ENCODE measurements around the gene KLHL6. TPM values are rescaled to one million over a fixed set of nuclear protein-coding genes. Genes with fewer than 3 reads are reported as not detected.

The KLHL6 gene
- total and polyA plus RNA-seq, 8 donors: 0.19 to 4.6 (median 0.31) TPM

GRCh38 chr3:183540501-183541234 is 14.8 kb downstream of the KLHL6 start:
- ATAC-seq: peak in 2 of 4 donors; percentile 22 to 58
- H3K36me3 ChIP-seq: no peaks in the 10 kb centered on the region
- H3K27me3 ChIP-seq: no peaks in the 10 kb centered on the region
- H3K4me1 ChIP-seq: no peaks in the 10 kb centered on the region
- H3K9me3 ChIP-seq: no peaks in the 10 kb centered on the region
- H3K4me3 ChIP-seq: no peak overlapping the region
- 78 to 83% methylated on average over 14 of the region's 14 CpGs for WGBS, 2 donors
- intact Hi-C loops (cut with DNase I): no loop called here
- no peak overlapping the region for H3K27ac ChIP-seq
- peak in 1 of 6 donors; percentile 31 for DNase-seq
- FAIRE-seq: no peak
- TF ChIP-seq CTCF (IDR thresholded peaks at IDR 0.05): no peak

GRCh38 chr3:183539811-183540210 is 15.7 kb downstream of the KLHL6 start:
- no peak for TF ChIP-seq CTCF (IDR thresholded peaks at IDR 0.05)
- no peaks in the 10 kb centered on the region for H3K36me3 ChIP-seq
- no peaks in the 10 kb centered on the region for H3K4me1 ChIP-seq
- no peaks in the 10 kb centered on the region for H3K9me3 ChIP-seq
- intact Hi-C loops (cut with DNase I): no loop called here
- no peak overlapping the region for H3K27ac ChIP-seq
- DNase-seq (no peak), ATAC-seq (no peak), FAIRE-seq (no peak)
- no peaks in the 10 kb centered on the region for H3K27me3 ChIP-seq
- WGBS, 2 donors: 65 to 67% methylated on average over 3 of the region's 3 CpGs
- no peak overlapping the region for H3K4me3 ChIP-seq

DNA sequence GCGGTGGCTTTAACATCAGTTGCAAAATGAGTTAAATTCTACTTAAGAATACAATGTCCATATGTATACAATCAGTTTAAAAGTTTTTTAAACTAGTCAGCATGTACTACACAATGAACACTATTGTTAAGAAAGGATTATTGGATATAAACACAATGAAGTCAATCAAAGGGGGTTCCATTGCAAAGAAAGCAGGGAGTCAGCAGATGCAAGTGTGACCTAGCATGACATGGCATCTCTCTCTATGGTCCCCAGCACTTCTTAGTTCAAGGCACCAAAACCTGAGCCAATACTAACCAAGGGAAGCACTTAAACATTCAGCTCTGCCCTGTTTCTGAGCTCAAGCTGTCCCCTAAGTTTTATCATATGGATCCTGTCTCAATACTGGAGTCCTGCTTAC is 17.0 kb downstream of the KLHL6 start:
- intact Hi-C loops (cut with DNase I): no loop called here
- Histone ChIP-seq H3K27ac (no peak overlapping the region), H3K9me3 (no peaks in the 10 kb centered on the region), H3K36me3 (no peaks in the 10 kb centered on the region), H3K27me3 (no peaks in the 10 kb centered on the region), H3K4me3 (no peak overlapping the region), H3K4me1 (no peaks in the 10 kb centered on the region)
- FAIRE-seq: no peak
- no peak for TF ChIP-seq CTCF (IDR thresholded peaks at IDR 0.05)
- 99 to 100% methylated on average over 1 of the region's 1 CpG for WGBS, 2 donors
- ATAC-seq: no peak
- DNase-seq: no peak

DNA sequence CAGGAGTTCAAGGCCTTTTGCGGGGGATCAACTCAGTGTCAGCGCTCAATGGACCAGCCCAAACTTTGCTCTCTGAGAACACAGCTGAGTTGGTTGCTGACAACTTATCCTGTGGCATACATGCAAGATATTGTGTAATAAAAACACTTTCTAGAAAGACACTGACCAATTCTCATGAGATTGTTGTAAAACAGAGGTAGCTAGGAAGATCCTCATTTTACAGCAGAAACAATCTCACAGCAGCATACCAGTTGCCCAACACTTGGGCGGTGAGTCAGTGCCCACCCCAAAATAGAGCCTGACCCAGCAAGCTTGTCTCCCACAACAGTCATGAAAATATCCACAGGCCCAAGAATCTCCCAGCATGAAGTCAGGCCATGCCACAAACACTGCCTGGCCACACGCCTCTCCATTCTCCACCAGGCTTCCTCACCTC is 18.2 kb downstream of the KLHL6 start:
- ATAC-seq: peak in 2 of 4 donors; percentile 62 to 79

More for the DNA sequence above, 18.2 kb downstream of the KLHL6 start:
- intact Hi-C loops (cut with DNase I): no loop called here
- no peak overlapping the region for H3K4me3 ChIP-seq
- 86% methylated on average over 4 of the region's 4 CpGs for WGBS, 2 donors
- H3K9me3 ChIP-seq: no peaks in the 10 kb centered on the region
- peak in 1 of 6 donors; percentile 34 for DNase-seq
- no peaks in the 10 kb centered on the region for H3K4me1 ChIP-seq
- peak overlapping the region in 1 of 4 donors; percentile 39 for H3K27ac ChIP-seq
- no peaks in the 10 kb centered on the region for H3K36me3 ChIP-seq
- H3K27me3 ChIP-seq: no peaks in the 10 kb centered on the region
- no peak for TF ChIP-seq CTCF (IDR thresholded peaks at IDR 0.05)
- no peak for FAIRE-seq

All from pancreas (tissue), 10 donors.